Keratinocyte (primary cell): ENCODE results near the gene DHRS11. TPM values are rescaled to one million over a fixed set of nuclear protein-coding genes. Genes with fewer than 3 reads are reported as not detected.

Source experiments
- DNase-seq: peaks from one replicate; pipeline ENCODE4 v3.0.0-alpha.2; 2011; ENCODE audit warnings: low read depth, missing footprints, low spot score
- FAIRE-seq: peaks from 2 replicates; lab custom pipeline; 2011; peaks lifted over from hg19 to GRCh38; lab: Jason Lieb, UNC
- H2AFZ ChIP-seq: 2 replicates; pipeline ENCODE4 v1.6.0; 2012; ENCODE audit warnings: low read length, control low read depth, inconsistent platforms; ENCODE audit not compliant: control insufficient read depth
- H3K27ac ChIP-seq: 2 replicates; pipeline ENCODE4 v1.5.1; 2011; ENCODE audit warnings: low read length; ENCODE audit not compliant: control insufficient read depth, insufficient read depth
- H3K27me3 ChIP-seq: 3 replicates; pipeline ENCODE4 v1.6.0; 2011; ENCODE audit warnings: low read length; ENCODE audit not compliant: control insufficient read depth, insufficient read depth; ENCODE audit errors: extremely low read depth
- H3K36me3 ChIP-seq, 2 experiments: 2 replicates in 1 of 2; 3 replicates in 1 of 2; pipeline ENCODE4 v1.5.1; 2011; ENCODE audit warnings: low read length in 2 of 2, mild to moderate bottlenecking in 1 of 2; ENCODE audit not compliant: control insufficient read depth in 2 of 2, insufficient read depth in 2 of 2; ENCODE audit errors: extremely low read depth in 1 of 2
- H3K4me1 ChIP-seq: 3 replicates; pipeline ENCODE4 v1.5.1; 2011; ENCODE audit warnings: low read length; ENCODE audit not compliant: control insufficient read depth, insufficient read depth; ENCODE audit errors: extremely low read depth
- H3K4me2 ChIP-seq: 3 replicates; pipeline ENCODE4 v1.6.0; 2011; ENCODE audit warnings: low read depth, low read length; ENCODE audit not compliant: control insufficient read depth, insufficient read depth; ENCODE audit errors: extremely low read depth
- H3K4me3 ChIP-seq, 3 experiments: fragments of 200-600 bp in 1 of 3; sonication (generic) in 1 of 3; 2 replicates in 2 of 3; 3 replicates in 1 of 3; pipeline ENCODE4 v1.5.1; 2011 to 2016; ENCODE audit warnings: low read length in 3 of 3, mild to moderate bottlenecking in 3 of 3, control low read depth in 2 of 3, inconsistent platforms in 1 of 3, low read depth in 1 of 3, mixed read lengths in 1 of 3, mixed run types in 1 of 3, moderate library complexity in 1 of 3; ENCODE audit not compliant: control insufficient read depth in 2 of 3, insufficient read depth in 2 of 3; ENCODE audit errors: extremely low read depth in 1 of 3
- H3K79me2 ChIP-seq: 2 replicates; pipeline ENCODE4 v1.6.0; 2012; ENCODE audit warnings: low read length; ENCODE audit not compliant: control insufficient read depth, insufficient read depth
- H3K9ac ChIP-seq: 3 replicates; pipeline ENCODE4 v1.6.0; 2011; ENCODE audit warnings: low read length; ENCODE audit not compliant: control insufficient read depth, insufficient read depth; ENCODE audit errors: extremely low read depth
- H3K9me1 ChIP-seq: 3 replicates; pipeline ENCODE4 v1.6.0; 2011; ENCODE audit warnings: low read length; ENCODE audit not compliant: control insufficient read depth, insufficient read depth; ENCODE audit errors: extremely low read depth
- H3K9me3 ChIP-seq: 2 replicates; pipeline ENCODE4 v1.5.1; 2012; ENCODE audit warnings: low read depth, low read length; ENCODE audit not compliant: control insufficient read depth
- H4K20me1 ChIP-seq: 3 replicates; pipeline ENCODE4 v1.6.0; 2011; ENCODE audit warnings: low read length; ENCODE audit not compliant: control insufficient read depth, insufficient read depth; ENCODE audit errors: extremely low read depth
- CTCF ChIP-seq, 3 experiments: IDR thresholded peaks in 1 of 3; conservative IDR thresholded peaks in 1 of 3; optimal IDR thresholded peaks in 1 of 3; 2 replicates in 2 of 3; 3 replicates in 1 of 3; pipeline versions ENCODE3 to v1.5.1; 2011; ENCODE audit warnings: low read length in 3 of 3, mild to moderate bottlenecking in 3 of 3, moderate library complexity in 2 of 3, control low read depth in 1 of 3, inconsistent platforms in 1 of 3; ENCODE audit not compliant: insufficient read depth in 2 of 3; ENCODE audit errors: extremely low read depth in 1 of 3
- EZH2 ChIP-seq: IDR thresholded peaks from one replicate; pipeline ENCODE4 v1.6.1; 2012; ENCODE audit warnings: inconsistent platforms, mild to moderate bottlenecking, low read length, moderate library complexity
- dilution Hi-C: fragments of 300-500 bp; cut with MboI; formaldehyde crosslinking; loops from one replicate; pipeline ENCODE4 v1.7.0; 2020; ENCODE audit warnings: low sequenced_read_pairs; ENCODE audit not compliant: extremely low pct_ligation_motif_present
- polyA plus RNA-seq, 5 experiments: library from polyadenylated mRNA; depleted of rRNA in 3 of 5; stranded (reverse) in 3 of 5; stranded (forward) in 1 of 5; unstranded in 1 of 5; fragments of >200 nt; gene quantifications; 1 replicate in 1 of 5; 2 replicates in 3 of 5; 3 replicates in 1 of 5; pipeline versions ENCODE4 v1.2.1 to v1.2.3, GENCODE V29; 2011 to 2012; ENCODE audit warnings: missing spikeins in 2 of 5, low read depth in 1 of 5, low replicate concordance in 1 of 5

The DHRS11 gene
- polyA plus RNA-seq, 1 donor (not counting 4 experiments of a cell fraction or from before 2014, with no cell fraction given) = 11.0 TPM

- DNase-seq (no peak), FAIRE-seq (no peak)
- Histone ChIP-seq H3K4me3 (peak overlapping the region; percentile 58 to 74 (median 68)), H3K9me1 (no peaks in the 10 kb centered on the region), H3K4me1 (peaks cover 10% of the 10 kb centered on the region), H3K36me3 (peaks cover 4 to 18% of the 10 kb centered on the region in 2 experiments), H4K20me1 (no peaks in the 10 kb centered on the region), H3K9me3 (no peaks in the 10 kb centered on the region), H3K27me3 (no peaks in the 10 kb centered on the region), H3K4me2 (peak overlapping the region; percentile 78), H3K9ac (peak overlapping the region; percentile 75), H3K79me2 (no peaks in the 10 kb centered on the region), H2AFZ (no peak overlapping the region), H3K27ac (no peak overlapping the region)
- dilution Hi-C loops = no loop called here
- no peak for TF ChIP-seq EZH2
- no peak for TF ChIP-seq CTCF (optimal IDR thresholded peaks at IDR 0.05 in 1 of 3, IDR thresholded peaks at IDR 0.05 in 1 of 3, conservative IDR thresholded peaks at IDR 0.05 in 1 of 3; ENCODE audit: extremely low read depth in 1 of 3, insufficient read depth in 2 of 3, low read length in 3 of 3)
Measured at GRCh38 chr17:36592716-36593321, 1.1 kb downstream of the DHRS11 start.

- Histone ChIP-seq H3K36me3 (peaks cover 1 to 19% of the 10 kb centered on the region in 2 experiments), H3K4me3 (no peak overlapping the region), H3K27ac (no peak overlapping the region), H3K4me2 (no peak overlapping the region), H3K9me3 (no peaks in the 10 kb centered on the region), H2AFZ (no peak overlapping the region), H3K9me1 (no peaks in the 10 kb centered on the region), H4K20me1 (no peaks in the 10 kb centered on the region), H3K79me2 (no peaks in the 10 kb centered on the region), H3K4me1 (peaks cover 10% of the 10 kb centered on the region), H3K9ac (no peak overlapping the region), H3K27me3 (no peaks in the 10 kb centered on the region)
- no peak for TF ChIP-seq CTCF (optimal IDR thresholded peaks at IDR 0.05 in 1 of 3, IDR thresholded peaks at IDR 0.05 in 1 of 3, conservative IDR thresholded peaks at IDR 0.05 in 1 of 3; ENCODE audit: extremely low read depth in 1 of 3, insufficient read depth in 2 of 3, low read length in 3 of 3)
- no peak for TF ChIP-seq EZH2
- dilution Hi-C loops = no loop called here
- FAIRE-seq = no peak
- no peak for DNase-seq
Measured at GRCh38 chr17:36593656-36594316, 2.1 kb downstream of the DHRS11 start.
